ENCODE measurements around the gene KIAA0232.

Gene KIAA0232, protein sequence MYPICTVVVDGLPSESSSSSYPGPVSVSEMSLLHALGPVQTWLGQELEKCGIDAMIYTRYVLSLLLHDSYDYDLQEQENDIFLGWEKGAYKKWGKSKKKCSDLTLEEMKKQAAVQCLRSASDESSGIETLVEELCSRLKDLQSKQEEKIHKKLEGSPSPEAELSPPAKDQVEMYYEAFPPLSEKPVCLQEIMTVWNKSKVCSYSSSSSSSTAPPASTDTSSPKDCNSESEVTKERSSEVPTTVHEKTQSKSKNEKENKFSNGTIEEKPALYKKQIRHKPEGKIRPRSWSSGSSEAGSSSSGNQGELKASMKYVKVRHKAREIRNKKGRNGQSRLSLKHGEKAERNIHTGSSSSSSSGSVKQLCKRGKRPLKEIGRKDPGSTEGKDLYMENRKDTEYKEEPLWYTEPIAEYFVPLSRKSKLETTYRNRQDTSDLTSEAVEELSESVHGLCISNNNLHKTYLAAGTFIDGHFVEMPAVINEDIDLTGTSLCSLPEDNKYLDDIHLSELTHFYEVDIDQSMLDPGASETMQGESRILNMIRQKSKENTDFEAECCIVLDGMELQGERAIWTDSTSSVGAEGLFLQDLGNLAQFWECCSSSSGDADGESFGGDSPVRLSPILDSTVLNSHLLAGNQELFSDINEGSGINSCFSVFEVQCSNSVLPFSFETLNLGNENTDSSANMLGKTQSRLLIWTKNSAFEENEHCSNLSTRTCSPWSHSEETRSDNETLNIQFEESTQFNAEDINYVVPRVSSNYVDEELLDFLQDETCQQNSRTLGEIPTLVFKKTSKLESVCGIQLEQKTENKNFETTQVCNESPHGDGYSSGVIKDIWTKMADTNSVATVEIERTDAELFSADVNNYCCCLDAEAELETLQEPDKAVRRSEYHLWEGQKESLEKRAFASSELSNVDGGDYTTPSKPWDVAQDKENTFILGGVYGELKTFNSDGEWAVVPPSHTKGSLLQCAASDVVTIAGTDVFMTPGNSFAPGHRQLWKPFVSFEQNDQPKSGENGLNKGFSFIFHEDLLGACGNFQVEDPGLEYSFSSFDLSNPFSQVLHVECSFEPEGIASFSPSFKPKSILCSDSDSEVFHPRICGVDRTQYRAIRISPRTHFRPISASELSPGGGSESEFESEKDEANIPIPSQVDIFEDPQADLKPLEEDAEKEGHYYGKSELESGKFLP (N-terminal part only)

DNA sequence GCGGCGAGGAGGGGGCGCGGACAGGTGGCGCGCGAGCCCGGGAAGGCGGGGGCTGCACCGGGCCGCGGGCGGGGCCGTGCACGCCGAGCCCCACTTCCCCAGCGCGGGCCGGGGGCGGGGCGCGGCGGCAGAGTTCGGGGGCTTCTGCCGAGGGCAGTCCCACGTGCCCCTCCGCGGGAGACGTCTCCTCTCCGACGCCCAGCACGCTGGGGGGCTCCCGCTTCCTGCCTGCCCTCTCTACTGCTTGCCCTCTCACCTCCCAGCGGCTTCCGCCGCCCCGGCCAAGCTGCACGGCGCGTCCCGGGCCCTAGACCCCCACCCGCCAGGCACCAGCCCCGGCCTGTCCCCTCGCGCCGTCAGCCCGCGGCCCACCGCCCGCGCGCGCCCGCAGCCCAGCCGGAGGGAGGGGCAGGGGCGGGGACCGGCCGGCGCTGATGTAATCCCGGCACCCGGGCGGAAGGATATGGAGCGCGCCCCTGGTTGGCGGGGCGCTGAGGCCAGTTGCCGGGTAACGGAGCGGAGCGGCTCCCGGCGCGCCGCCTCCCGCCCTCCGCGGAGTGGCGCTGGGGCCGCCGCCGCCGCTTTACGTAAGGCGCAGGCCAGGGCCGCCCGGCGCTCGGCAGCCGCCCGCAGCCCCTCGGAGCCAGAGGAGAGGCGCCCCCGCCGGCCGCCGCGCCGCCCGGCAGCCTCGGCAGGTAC, at the start of gene KIAA0232:
Gene KIAA0232, plus strand, starts transcription at position 581 of the 699 bp plus-strand sequence. CDS start 41,727 bp downstream, outside the sequence.
- peak; percentile 77 for DNase-seq (ENCODE audit: low read depth)

DNA sequence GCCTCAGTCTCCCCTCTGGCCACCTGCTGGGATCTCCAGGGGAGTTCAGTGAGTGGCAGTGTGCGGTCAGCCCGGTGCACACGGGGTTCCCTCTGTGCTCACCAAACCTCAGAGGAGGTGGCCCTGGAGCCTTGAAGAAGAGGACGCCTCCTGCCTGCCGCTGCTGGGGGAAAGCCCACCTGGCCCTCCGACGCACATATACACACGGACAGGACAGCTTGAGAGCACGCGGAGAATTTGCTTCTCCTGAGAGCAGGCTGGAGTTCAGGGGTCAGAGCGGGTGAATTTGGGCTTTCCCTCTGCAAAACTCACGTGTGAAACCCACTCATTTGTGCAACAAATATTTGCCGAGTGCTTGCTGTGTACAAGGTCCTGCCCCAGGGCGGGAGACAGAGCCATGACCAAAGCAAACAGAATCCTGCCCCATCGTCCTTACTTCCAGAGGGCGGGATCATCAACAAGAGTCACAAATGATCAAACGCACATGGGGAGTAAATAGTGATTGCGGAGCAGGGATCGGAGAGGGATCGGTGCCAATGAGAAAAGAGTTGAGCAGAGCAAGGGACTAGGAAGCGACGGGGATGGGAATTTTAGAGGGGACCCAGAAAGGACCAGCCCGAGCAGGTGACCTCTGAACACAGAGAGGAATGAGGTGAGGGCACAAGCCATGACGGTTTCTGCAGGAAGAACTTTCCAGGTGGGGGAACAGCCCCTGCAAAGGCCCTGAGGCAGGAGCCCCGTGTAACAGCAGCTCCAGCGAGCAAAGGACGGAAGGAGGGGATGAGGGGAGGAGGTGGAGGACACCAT, 49.0 kb upstream of the KIAA0232 start:
- no peak for DNase-seq (ENCODE audit: low read depth)

DNA sequence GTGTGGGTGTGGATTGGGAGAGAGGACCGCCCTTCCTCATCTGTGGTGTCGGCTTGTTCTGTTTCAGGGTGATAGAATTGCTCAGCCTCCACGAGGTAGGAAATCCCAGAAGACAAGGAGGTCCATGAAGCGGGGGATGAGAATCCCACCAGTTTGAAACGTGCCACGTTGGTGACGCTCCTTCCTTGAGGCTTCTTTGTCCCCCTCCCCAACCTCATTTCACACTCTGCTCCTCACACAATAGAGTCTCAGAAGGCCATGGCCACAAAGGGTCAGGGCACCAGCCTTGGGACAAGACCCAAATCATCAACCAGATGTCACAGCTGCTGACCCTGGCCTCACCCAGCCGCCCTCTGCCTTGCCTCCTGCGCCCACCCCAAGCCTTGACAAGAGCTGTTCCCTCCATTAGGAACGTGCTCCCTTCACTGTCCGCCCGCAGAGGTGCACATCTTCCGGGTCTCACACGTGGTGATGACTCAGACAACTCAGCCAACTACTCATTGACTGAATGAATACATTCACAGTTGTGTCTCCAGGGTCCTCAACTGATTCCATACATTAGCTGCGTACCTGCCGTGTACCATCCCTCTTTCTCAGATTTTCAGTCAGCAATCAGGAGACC, 48.3 kb upstream of the KIAA0232 start:
- DNase-seq (ENCODE audit: low read depth) = no peak

DNA sequence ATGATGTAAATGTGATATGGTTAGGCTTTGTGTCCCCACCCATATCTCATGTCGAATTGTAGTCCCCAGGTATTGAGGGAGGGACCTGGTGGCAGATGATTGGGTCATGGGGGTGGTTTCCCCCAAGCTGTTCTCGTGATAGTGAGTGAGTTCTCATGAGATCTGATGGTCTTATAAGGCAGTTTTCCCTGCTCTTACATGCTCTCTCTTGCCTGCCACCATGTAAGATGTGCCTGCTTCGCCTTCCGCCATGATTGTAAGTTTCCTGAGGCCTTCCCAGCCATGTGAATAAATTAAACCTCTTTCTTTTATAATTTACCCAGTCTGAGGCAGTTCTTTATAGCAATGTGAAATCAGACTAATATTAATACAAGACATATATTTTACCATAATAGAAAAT, 42.6 kb upstream of the KIAA0232 start:
- no peak for DNase-seq (ENCODE audit: low read depth)

DNA sequence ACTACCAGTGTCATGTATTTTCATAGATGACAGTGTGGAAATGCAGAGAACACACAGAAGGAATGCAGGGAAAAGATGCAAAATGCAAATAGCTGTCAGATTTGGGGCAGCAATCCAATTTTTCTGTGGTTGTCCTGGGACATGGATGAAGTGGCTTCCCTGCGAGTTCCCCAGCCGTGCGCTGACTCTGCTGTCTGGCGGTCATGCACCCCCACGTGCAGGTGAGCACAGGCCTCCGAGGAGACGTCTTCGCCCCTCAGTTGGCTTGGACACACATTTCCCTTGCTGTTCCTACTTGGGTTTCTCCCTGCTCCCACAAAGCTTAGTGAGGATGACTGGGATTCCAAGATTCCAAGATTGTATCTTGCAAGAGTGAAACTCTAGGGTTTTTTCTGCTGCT, 42.2 kb upstream of the KIAA0232 start:
- DNase-seq (ENCODE audit: low read depth) = no peak

DNA sequence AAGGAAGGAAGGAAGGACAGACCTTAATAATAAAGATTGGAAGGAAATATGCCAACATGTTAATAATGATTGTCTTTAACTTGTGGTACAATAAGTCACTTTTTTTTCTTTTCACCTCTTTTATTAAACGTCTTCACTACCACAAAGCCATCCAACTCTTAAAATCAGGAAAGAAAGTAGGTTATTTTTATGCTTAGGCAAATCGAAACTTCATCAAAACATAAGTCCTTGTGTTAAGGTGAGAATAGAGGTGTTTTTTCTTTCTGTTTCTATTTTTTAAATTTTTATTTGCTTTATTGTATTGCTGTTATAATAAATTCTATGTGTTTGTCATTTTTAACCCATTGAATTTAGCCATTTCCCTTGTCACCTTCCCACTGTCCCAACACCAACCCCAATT, 40.0 kb upstream of the KIAA0232 start:
- DNase-seq (ENCODE audit: low read depth) = no peak

DNA sequence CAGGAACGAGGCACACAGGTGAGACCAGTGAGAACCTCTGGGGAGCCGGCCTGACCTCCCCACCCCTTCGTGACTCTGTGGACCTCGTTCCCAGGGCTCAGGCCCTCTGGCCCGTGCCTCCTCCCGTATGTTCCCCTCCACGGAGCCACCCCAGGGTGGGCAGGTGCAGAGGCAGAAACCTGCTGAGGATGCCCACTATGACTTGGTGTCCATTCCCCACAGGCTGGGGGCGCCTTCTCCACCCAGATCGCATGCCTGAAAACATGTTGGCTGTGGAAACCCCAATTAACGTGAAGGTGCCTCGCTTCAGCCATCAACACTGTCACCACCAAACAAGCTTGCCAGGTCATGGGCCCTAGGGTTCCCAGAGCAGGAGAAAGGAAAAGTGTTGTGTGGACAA, 39.5 kb upstream of the KIAA0232 start:
- no peak for DNase-seq (ENCODE audit: low read depth)

DNA sequence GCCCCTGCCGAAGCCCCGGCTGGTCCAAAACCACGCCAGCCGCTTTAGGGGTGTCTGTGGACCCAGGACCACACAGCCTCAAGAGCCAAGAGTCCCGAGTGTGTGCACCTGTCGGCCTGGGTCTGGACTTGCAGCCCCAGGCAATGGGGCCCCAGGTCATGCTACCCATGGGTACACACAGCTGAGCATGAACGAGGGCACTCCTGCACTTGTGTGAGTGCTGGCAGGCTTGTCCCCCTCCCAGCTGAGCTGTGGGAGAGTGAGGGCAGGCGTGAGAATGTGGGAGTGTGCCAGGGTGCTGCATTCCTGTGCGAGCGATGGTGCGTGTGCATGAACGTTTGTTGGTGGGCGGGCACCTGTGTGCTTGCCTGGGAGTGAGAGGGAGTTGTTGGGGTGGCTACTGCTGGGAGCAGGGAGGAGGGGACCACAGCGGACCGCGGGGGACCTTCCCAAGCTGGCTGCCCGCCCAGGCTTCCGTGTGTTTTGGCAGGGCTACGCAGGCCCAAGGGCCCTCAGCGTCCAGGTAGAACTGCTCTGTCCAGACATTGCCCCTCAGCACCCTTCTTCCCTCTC, 35.7 kb upstream of the KIAA0232 start:
- no peak for DNase-seq (ENCODE audit: low read depth)

DNA sequence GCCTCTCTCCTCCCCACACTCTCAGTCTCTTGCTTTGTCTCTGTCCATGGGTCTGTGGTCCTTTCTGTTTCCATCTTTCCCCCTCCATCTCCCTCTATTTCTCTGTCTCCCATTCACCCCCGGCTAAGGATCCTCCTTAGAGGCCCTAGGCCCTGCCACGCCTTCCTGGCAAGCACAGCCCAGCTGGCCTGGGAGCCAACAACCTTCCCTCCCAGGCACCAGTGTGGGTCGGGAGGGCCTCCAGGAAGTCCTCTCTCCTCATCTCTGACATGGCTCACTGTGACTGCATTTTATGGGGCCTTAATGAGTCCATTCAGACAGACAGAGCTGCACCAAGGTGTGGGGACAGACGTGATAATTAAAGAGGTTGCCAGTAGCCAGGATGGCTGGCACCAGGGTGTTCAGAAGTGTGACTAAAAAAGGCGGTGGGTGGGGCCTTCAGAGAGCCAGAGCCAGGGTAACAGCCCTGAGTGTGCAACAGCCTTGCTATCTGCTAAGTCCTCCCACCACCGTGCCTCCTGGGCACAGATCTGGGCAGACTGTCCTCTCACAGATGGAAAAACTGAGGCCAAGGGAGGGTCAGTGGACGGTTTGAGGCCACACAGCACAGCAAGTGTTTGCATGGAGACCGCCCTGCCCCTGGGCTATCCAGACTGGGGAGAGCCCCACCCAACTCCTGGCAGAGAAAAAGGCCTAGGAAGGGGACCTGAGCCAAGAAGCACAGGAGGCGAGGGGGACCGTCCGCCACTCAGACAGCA, 35.1 kb upstream of the KIAA0232 start:
- no peak for DNase-seq (ENCODE audit: low read depth)

DNA sequence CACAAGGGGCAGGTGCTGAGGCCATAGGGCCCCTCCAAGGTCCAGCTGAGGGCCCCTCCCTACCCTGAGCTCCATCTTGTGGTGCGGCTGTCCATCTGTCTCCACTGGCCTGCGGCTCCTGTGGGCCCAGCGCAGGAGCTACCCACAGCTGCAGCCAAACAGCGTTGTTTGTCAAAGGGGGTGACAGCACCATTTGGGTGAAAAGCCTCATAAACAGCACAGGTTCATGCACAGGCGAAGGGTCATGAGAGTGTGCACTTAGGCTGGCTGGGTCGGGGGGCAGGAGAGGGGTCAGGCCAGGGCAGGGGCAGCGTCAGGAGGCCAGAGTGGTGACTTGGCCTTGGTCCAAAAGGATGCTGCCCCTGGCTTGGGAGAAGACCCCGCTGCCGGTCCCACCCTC, 34.2 kb upstream of the KIAA0232 start:
- no peak for DNase-seq (ENCODE audit: low read depth)

DNA sequence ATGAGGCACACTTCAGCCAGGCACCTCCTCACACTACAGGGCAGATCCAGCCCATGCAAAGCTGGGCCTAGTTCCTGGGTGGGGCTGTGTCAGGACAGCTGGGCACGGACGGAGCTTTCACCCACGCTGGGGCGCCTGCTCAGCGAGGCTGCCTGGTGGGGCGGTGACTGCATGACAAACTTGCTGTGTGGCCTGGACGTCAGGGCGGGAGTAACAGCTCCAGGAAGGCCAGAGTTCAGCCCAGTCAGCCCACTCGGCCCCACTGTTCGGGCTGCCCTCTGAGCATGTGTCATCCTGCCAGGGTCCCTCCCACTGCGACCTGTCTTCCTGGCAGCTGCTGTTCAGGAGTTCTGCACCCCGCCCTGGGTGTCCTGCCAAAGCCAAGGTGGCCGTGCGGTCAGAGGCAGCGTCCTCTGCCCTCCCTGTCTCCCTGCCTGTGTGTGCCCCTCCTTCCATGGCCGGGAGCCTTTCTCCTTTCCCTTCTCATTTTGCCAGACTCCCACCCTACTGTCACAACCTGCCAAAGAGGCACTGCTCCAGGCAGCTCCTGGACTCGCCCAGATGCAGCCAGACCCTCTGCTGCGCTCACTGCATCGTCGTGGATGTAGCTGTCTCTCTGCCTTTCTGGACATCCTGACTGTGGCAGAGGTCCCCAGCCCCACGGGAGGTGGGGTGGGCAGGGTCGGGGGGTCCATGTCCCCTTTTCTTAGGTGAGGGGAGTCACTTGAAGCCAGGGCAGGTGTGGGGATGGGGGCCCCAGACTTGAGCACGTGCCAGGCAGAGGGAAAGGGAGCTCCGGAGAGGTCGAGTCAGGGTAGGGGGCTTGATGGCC, 33.0 kb upstream of the KIAA0232 start:
- no peak for DNase-seq (ENCODE audit: low read depth)

DNA sequence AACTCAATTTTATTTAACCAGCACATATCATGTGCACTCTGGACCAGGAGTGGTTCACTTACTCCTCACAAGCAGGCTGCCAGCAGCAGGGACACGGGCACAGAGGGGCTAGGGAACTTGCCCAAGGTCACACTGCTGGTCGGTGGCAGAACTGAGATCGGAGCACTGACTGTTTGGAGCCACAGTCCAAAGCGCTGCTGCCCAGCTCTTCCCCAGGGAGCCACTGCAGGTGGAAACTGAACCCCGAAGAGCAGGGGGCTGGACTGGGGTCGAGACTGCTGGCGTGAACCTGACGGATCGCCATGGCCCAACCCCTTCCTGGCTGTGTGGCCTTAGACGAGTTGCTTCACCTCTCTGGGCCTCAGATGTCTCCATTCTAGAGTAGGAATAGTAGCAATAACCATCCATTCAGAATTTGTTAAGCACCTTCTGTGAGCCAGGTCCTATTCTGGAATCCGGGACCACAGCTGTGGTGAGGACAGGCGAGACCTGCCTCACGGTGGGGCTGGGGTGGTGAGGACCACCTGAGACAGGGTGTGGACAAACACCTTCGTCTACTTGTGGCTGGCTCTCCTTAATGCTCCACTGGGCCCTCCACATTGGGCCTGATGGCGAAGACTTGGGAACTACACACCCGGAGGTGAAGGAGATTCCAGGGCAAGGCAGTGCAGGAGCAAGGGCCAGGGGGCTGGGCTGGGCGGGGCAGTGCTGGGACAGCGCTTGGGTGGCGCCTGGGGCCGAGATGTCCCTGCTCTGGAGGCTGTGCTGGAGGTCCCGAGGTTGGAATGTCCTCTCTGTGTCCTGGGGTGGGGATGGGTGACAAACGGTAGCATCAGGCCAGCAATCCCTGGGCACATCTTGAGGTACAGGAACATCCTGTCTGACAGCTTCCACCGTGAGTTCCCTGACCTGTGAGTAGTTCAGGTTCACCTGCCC, 32.0 kb upstream of the KIAA0232 start:
- no peak for DNase-seq (ENCODE audit: low read depth)

DNA sequence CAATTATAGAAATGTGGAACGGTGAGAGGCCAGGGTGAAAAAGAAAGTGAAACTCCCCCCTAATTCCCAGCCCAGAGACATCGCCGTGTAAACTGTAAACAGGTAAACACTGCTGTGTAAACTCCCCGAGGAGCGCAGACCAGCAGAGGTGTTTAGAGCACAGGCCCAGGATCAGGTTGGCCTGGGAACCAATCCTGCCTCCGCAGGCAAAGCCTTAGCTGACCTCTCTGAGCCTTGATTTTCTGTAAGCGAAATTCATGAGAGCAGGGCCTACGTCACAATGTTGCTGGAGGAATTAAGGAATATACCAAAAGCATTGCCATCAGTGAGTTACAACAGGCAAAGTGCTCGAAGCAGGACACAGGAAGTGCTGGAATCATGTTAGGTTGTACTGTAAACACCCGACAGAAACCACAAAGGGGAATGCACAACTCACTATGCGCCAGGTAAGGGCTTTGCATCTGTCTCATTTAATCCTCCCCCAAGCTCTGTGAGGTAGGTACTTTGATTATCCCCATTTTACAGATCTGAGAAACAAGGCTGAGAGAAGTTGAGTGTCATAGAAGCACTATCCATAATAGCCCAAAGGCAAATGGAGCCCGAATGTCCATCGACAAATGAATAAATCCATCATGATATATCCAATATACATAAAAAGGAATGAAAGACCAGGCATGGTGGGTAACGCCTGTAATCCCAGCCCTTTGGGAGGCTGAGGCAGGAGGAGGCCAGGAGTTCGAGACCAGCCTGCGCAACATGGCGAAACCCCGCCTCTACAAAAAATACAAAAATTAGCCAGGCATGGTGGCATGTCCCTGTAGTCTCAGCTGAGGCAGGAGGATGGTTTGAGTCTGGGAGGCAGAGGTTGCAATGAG, 30.7 kb upstream of the KIAA0232 start:
- no peak for DNase-seq (ENCODE audit: low read depth)

DNA sequence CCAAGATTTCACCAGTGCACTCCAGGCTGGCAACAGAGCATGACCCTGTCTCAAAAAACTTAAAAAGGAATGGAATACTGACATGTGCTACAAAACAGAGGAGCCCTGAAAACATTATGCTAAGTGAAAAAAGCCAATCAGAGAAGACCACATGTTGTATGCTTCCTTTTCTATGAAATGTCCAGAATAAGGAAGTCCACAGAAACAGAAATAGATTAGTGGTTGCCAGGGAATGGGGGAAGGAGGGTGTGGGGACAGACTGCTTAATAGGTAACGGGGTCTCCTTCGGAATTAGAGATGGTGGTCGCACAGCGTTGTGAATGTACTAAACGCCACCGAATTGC, 30.1 kb upstream of the KIAA0232 start:
- no peak for DNase-seq (ENCODE audit: low read depth)

DNA sequence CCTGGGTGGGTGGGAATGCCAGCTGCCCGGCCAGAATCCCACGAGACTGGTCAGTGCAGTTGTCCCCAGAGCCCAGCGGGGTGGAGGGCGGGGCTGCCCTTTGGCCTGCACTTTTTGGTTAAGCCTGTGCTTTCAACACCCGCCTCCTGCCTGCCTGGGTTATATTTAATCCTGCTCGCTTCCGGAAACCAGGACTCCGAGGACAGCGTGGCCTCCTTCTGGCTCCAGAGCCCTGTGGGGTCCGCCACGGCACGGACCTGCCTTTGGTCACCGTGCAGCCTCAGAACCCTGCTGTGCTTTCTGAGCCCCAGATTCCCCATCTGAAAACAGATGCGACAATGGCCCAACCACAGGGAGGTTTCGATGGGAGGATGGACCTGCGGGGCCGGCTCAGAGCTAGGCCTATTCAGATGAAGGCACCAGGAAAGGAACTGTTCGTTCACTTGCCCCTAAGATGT, 29.4 kb upstream of the KIAA0232 start:
- DNase-seq (ENCODE audit: low read depth) = no peak

DNA sequence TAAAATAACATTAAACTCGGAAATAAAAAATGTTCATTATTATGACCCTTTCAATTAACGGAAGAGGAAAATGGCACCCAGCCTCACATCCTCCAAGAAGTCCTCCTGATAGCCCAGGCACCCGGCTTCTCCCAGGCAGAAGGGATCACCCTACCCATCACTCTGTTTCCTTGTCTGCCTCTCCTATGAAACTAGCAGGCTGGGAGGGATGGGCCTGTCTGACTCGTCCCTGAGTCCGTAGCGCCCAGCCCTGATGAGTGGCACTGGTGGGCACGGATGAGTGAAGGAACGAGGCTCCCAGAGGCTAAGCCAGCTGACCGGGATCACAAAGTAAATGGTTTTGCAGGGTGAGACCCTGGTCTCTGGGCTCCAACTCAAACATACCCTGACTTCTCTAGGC, 28.6 kb upstream of the KIAA0232 start:
- DNase-seq (ENCODE audit: low read depth) = no peak
